ENCODE results near the gene CDH15.

GRCh38 chr16:89160977-89161701 is 10.4 kb upstream of the CDH15 start:
- TF ChIP-seq EZH2phosphoT487 (IDR thresholded peaks at IDR 0.05; ENCODE audit: insufficient read depth, low read depth) (no peak), EZH2 (IDR thresholded peaks at IDR 0.05; ENCODE audit: insufficient read depth, poor library complexity, severe bottlenecking) (no peak)
